H9 (cell line): Measurements from ENCODE around the gene ITGA1. TPM values are rescaled to one million over a fixed set of nuclear protein-coding genes. Genes with fewer than 3 reads are reported as not detected.

Experiments
- DNase-seq: peaks from one replicate; pipeline ENCODE4 v3.0.0-alpha.2; 2017
- H2AFZ ChIP-seq: one replicate; pipeline ENCODE4 v1.6.1; 2013; ENCODE audit warnings: mild to moderate bottlenecking, low read length, control low read depth, moderate library complexity
- H2AK5ac ChIP-seq: 2 replicates; pipeline ENCODE4 v1.6.1; 2013; ENCODE audit warnings: low read length, control low read depth, mixed read lengths; ENCODE audit not compliant: insufficient read length
- H2BK120ac ChIP-seq: one replicate; pipeline ENCODE4 v1.6.1; 2013; ENCODE audit warnings: low read depth, mild to moderate bottlenecking, low read length, control low read depth, inconsistent platforms; ENCODE audit not compliant: poor library complexity, severe bottlenecking
- H2BK12ac ChIP-seq: 2 replicates; pipeline ENCODE4 v1.6.1; 2013; ENCODE audit warnings: low read length, control low read depth, mixed read lengths, low read depth; ENCODE audit not compliant: insufficient read length
- H2BK15ac ChIP-seq: 2 replicates; pipeline ENCODE4 v1.6.1; 2013; ENCODE audit warnings: low read depth, low read length, control low read depth
- H2BK20ac ChIP-seq: one replicate; pipeline ENCODE4 v1.6.1; 2013; ENCODE audit warnings: low read depth, mild to moderate bottlenecking, low read length, control low read depth, inconsistent platforms; ENCODE audit not compliant: poor library complexity, severe bottlenecking
- H2BK5ac ChIP-seq: 2 replicates; pipeline ENCODE4 v1.6.1; 2013; ENCODE audit warnings: low read length, control low read depth, mixed read lengths; ENCODE audit not compliant: insufficient read length
- H3K14ac ChIP-seq: 2 replicates; pipeline ENCODE4 v1.6.1; 2013; ENCODE audit warnings: low read length, control low read depth; ENCODE audit not compliant: insufficient read depth
- H3K18ac ChIP-seq: 2 replicates; pipeline ENCODE4 v1.6.1; 2013; ENCODE audit warnings: low read depth, mild to moderate bottlenecking, mixed read lengths, low read length, control low read depth; ENCODE audit not compliant: insufficient read length
- H3K23ac ChIP-seq: 2 replicates; pipeline ENCODE4 v1.6.1; 2013; ENCODE audit warnings: low read length, control low read depth, mixed read lengths, low read depth; ENCODE audit not compliant: insufficient read length
- H3K23me2 ChIP-seq: 2 replicates; pipeline ENCODE4 v1.6.1; 2013; ENCODE audit warnings: low read depth, mild to moderate bottlenecking, mixed read lengths, low read length, control low read depth; ENCODE audit not compliant: insufficient read length, poor library complexity, severe bottlenecking
- H3K27ac ChIP-seq: 2 replicates; pipeline ENCODE4 v1.5.1; 2013; ENCODE audit warnings: low read length, control low read depth, mixed read lengths, low read depth; ENCODE audit not compliant: insufficient read length
- H3K27me3 ChIP-seq: 2 replicates; pipeline ENCODE4 v1.6.1; 2013; ENCODE audit warnings: low read length, control low read depth, inconsistent platforms; ENCODE audit not compliant: insufficient read depth
- H3K4ac ChIP-seq: 2 replicates; pipeline ENCODE4 v1.6.1; 2013; ENCODE audit warnings: low read depth, mild to moderate bottlenecking, control low read depth, inconsistent platforms, low read length, moderate library complexity
- H3K4me1 ChIP-seq: 2 replicates; pipeline ENCODE4 v1.6.1; 2013; ENCODE audit warnings: low read length, control low read depth, inconsistent platforms; ENCODE audit not compliant: insufficient read depth
- H3K4me2 ChIP-seq: 2 replicates; pipeline ENCODE4 v1.6.1; 2013; ENCODE audit warnings: low read length, control low read depth, mixed read lengths; ENCODE audit not compliant: insufficient read length, insufficient read depth
- H3K56ac ChIP-seq: 2 replicates; pipeline ENCODE4 v1.6.1; 2013; ENCODE audit warnings: low read depth, mild to moderate bottlenecking, mixed read lengths, low read length, control low read depth; ENCODE audit not compliant: insufficient read length
- H3K79me1 ChIP-seq: 2 replicates; pipeline ENCODE4 v1.6.1; 2013; ENCODE audit warnings: low read depth, mild to moderate bottlenecking, moderate library complexity, low read length, control low read depth, inconsistent platforms; ENCODE audit not compliant: insufficient read depth, poor library complexity, severe bottlenecking
- H3K79me2 ChIP-seq: 2 replicates; pipeline ENCODE4 v1.6.1; 2013; ENCODE audit warnings: low read length, control low read depth, inconsistent platforms; ENCODE audit not compliant: insufficient read depth
- H3K9ac ChIP-seq: 2 replicates; pipeline ENCODE4 v1.6.1; 2013; ENCODE audit warnings: low read length, control low read depth, mixed read lengths; ENCODE audit not compliant: insufficient read length; ENCODE audit errors: extremely low read depth
- H3K9me3 ChIP-seq: one replicate; pipeline ENCODE4 v1.6.1; 2013; ENCODE audit warnings: low read depth, low read length, inconsistent platforms; ENCODE audit not compliant: control insufficient read depth
- H3T11ph ChIP-seq: one replicate; pipeline ENCODE4 v1.6.1; 2013; ENCODE audit warnings: mild to moderate bottlenecking, low read length, control low read depth, inconsistent platforms
- H4K20me1 ChIP-seq: one replicate; pipeline ENCODE4 v1.6.1; 2013; ENCODE audit not compliant: control insufficient read depth, insufficient read length, insufficient read depth
- H4K5ac ChIP-seq: 2 replicates; pipeline ENCODE4 v1.6.1; 2013; ENCODE audit warnings: low read depth, mild to moderate bottlenecking, mixed read lengths, low read length, control low read depth; ENCODE audit not compliant: insufficient read length
- H4K8ac ChIP-seq: replicated peaks from 2 replicates; pipeline ENCODE4 v1.6.1; 2013; ENCODE audit warnings: low read length, control low read depth, mixed read lengths, low read depth; ENCODE audit not compliant: insufficient read length
- H4K91ac ChIP-seq: 2 replicates; pipeline ENCODE4 v1.6.1; 2013; ENCODE audit warnings: low read depth, mild to moderate bottlenecking, moderate library complexity, mixed read lengths, low read length, control low read depth; ENCODE audit not compliant: insufficient read length
- H3K27ac Mint-ChIP-seq, 3 experiments: 2 replicates in 2 of 3; 3 replicates in 1 of 3; pipeline ENCODE4 v1.8.0; 2020 to 2021; ENCODE audit warnings: mixed read lengths in 3 of 3, mild to moderate bottlenecking in 1 of 3, moderate library complexity in 1 of 3
- H3K27me3 Mint-ChIP-seq: 2 replicates; pipeline ENCODE4 v1.8.0; 2021; ENCODE audit warnings: low read depth, mild to moderate bottlenecking, moderate library complexity, mixed read lengths
- H3K36me3 Mint-ChIP-seq, 3 experiments: 2 replicates in 2 of 3; 3 replicates in 1 of 3; pipeline ENCODE4 v1.8.0; 2020 to 2021; ENCODE audit warnings: low read depth in 3 of 3, mixed read lengths in 3 of 3; ENCODE audit not compliant: insufficient read depth in 1 of 3
- H3K4me1 Mint-ChIP-seq, 2 experiments: 2 replicates each; pipeline ENCODE4 v1.8.0; 2020; ENCODE audit warnings: mixed read lengths in 2 of 2
- H3K4me3 Mint-ChIP-seq, 2 experiments: 2 replicates in 1 of 2; 3 replicates in 1 of 2; pipeline ENCODE4 v1.8.0; 2020 to 2021; ENCODE audit warnings: mild to moderate bottlenecking in 2 of 2, mixed read lengths in 2 of 2, moderate library complexity in 1 of 2
- H3K9me3 Mint-ChIP-seq, 2 experiments: 2 replicates in 1 of 2; 3 replicates in 1 of 2; pipeline ENCODE4 v1.8.0; 2020; ENCODE audit warnings: mild to moderate bottlenecking in 2 of 2, mixed read lengths in 2 of 2, moderate library complexity in 1 of 2
- WGBS: extraction: QIAGEN DNeasy Blood & Tissue Kit; methylation state at CpG from one replicate; pipeline ENCODE4 v1.1.7; 2013; ENCODE audit warnings: missing lambda C conversion rate, low lambda C conversion rate, mixed read lengths; ENCODE audit not compliant: insufficient read length; ENCODE audit errors: extremely low coverage; 5-methylcytosine and 5-hydroxymethylcytosine counted together
- total RNA-seq: library from RNA; stranded (reverse); gene quantifications from 2 replicates; pipeline ENCODE4 v1.2.1, GENCODE V29; 2021
- TF ChIP-seq, protein P1 (sequence below): fragments of 200-600 bp; sonication (generic); conservative IDR thresholded peaks from 3 replicates; pipeline ENCODE4 v1.8.0; 2021; ENCODE audit warnings: antibody characterized with exemption, mild to moderate bottlenecking

The ITGA1 gene
- total RNA-seq, 1 experiment from 2014 or later = 3.9 TPM

DNA sequence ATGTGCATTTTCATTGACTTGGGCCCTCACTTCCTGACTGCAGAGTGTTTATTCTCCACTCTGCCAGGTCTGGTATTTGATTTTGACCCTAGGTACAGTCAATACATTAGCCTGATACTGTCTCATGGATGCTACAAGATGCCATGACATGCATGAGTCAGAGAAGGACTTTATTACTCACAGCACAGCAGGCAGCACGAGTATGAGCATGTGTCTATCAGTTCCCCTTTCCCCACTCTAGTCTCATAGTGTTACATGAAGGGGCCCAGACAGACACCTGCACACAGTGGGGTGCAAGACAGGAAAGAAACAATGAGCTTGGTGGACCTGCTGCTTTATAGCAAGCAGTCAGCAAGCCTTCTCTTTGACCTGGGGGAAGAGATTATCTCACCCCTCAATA is 221.0 kb downstream of the ITGA1 start:
- Histone ChIP-seq H2BK120ac (no peak overlapping the region), H3K4ac (no peak overlapping the region), H4K8ac (no peak overlapping the region), H3K27ac (no peak overlapping the region), H2AK5ac (no peak overlapping the region), H3K27me3 (no peaks in the 10 kb centered on the region), H3K56ac (no peak overlapping the region), H3K23me2 (no peaks in the 10 kb centered on the region), H2BK5ac (no peak overlapping the region), H4K5ac (no peak overlapping the region), H4K91ac (no peak overlapping the region), H2AFZ (no peak overlapping the region), H3K4me1 (no peaks in the 10 kb centered on the region), H3K79me2 (no peaks in the 10 kb centered on the region), H2BK15ac (no peak overlapping the region), H3K79me1 (no peaks in the 10 kb centered on the region), H2BK20ac (no peak overlapping the region), H4K20me1 (no peaks in the 10 kb centered on the region), H3K18ac (no peak overlapping the region), H3K23ac (no peak overlapping the region), H3K14ac (no peak overlapping the region), H3K9me3 (no peaks in the 10 kb centered on the region), H3T11ph (no peak overlapping the region), H3K4me2 (no peak overlapping the region), H3K9ac (no peak overlapping the region), H2BK12ac (no peak overlapping the region)
- TF ChIP-seq, protein P1, sequence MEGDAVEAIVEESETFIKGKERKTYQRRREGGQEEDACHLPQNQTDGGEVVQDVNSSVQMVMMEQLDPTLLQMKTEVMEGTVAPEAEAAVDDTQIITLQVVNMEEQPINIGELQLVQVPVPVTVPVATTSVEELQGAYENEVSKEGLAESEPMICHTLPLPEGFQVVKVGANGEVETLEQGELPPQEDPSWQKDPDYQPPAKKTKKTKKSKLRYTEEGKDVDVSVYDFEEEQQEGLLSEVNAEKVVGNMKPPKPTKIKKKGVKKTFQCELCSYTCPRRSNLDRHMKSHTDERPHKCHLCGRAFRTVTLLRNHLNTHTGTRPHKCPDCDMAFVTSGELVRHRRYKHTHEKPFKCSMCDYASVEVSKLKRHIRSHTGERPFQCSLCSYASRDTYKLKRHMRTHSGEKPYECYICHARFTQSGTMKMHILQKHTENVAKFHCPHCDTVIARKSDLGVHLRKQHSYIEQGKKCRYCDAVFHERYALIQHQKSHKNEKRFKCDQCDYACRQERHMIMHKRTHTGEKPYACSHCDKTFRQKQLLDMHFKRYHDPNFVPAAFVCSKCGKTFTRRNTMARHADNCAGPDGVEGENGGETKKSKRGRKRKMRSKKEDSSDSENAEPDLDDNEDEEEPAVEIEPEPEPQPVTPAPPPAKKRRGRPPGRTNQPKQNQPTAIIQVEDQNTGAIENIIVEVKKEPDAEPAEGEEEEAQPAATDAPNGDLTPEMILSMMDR = no peak
- WGBS = no CpG with 5 or more reads among the region's 1 CpG
- H3K27ac Mint-ChIP-seq = no peak overlapping the region; a peak in 1 of 7 replicates
- no peaks in the 10 kb centered on the region for H3K27me3 Mint-ChIP-seq
- no peaks in the 10 kb centered on the region; a peak in 1 of 7 replicates for H3K36me3 Mint-ChIP-seq
- H3K9me3 Mint-ChIP-seq = no peaks in the 10 kb centered on the region
- no peak for DNase-seq
- peaks cover 0 to 9% of the 10 kb centered on the region in 2 experiments; a peak in 2 of 4 replicates for H3K4me1 Mint-ChIP-seq
- H3K4me3 Mint-ChIP-seq = no peak overlapping the region

Other genes with a start within 250 kb of the ITGA1 start
- gene PELO, start within 50 bp of the ITGA1 start, total RNA-seq = 18.6 and 20.3 TPM in 2 replicates
- 3.0 and 3.2 TPM in 2 replicates for gene ITGA2, start 201.4 kb downstream of the ITGA1 start, total RNA-seq